HG03045 (cell line): ENCODE results near the gene KRT222.
A peak's percentile ranks its signal among the peaks of the same experiment; 100 is the strongest.

Source experiments
- ATAC-seq: cut with Tn5 transposase; IDR thresholded peaks from one replicate; pipeline ENCODE4 v1.9.1; 2021; ENCODE audit warnings: mild to moderate bottlenecking, moderate library complexity; ENCODE audit not compliant: unreplicated experiment

The KRT222 gene

DNA sequence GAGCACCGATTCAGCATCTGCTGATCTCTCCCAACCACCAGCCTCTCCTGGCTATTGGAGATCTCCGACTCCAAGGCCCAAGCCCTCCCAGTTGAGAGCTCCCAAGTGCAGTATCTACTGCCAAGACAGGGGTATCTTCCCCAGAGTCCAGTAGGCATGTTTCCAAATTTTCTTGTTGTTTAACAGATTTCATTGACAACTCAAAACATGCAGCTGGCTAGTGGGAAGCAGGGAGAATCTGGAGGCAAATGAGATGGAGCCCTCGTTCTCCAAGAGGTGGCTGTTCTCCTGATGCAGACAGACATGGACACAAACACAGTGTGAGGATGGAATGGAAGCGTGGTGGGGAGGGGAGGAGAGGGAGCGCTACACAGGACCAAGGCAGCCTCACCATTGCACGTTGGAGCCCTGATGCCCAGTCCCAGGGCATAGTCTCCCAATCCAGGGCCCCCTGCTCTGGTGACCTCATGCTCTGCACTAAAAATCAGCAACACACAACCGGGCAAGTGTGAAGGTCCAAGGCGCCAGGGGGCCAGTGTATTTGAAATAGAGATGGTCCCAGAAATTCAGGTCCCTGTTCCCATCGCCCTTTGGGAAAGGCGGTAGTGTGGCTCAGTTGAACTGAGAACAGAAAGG lies 49.0 kb downstream of the KRT222 start:
- no peak for ATAC-seq

- ATAC-seq = peak; percentile 54
Measured at GRCh38 chr17:40615068-40615840, 49.7 kb downstream of the KRT222 start.

DNA sequence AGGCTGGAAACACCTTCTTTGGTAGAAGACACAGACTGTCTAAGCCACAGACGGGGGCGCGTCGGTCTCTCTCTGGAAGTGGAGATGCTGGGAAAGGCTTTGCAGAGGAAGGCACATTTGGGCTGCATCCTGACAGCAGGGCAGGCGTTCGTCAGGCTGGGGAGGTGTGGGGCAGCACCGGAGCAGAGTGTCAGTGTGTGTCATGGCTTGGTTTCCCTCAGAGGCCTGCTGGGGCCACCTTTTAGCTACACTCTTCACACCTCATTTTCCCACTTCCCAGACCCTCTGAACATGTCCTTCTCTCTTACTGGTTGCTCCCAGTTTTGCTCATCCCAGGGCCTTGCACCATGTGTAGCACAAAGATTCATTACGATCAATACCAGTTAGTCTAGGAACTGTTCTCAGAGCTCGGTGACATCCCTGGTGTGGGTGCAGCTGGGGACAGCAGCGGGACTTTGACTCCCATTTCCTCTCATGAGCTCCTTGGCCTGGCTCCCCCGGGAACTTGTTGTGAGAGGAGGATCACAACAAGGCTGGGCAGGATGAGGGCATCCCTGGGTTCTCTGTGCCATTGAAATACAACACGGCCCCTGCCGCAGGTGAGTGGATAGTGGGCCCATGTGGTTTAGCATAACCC lies 50.4 kb downstream of the KRT222 start:
- no peak for ATAC-seq

- no peak for ATAC-seq
Measured at GRCh38 chr17:40613467-40614154, 51.4 kb downstream of the KRT222 start.

DNA sequence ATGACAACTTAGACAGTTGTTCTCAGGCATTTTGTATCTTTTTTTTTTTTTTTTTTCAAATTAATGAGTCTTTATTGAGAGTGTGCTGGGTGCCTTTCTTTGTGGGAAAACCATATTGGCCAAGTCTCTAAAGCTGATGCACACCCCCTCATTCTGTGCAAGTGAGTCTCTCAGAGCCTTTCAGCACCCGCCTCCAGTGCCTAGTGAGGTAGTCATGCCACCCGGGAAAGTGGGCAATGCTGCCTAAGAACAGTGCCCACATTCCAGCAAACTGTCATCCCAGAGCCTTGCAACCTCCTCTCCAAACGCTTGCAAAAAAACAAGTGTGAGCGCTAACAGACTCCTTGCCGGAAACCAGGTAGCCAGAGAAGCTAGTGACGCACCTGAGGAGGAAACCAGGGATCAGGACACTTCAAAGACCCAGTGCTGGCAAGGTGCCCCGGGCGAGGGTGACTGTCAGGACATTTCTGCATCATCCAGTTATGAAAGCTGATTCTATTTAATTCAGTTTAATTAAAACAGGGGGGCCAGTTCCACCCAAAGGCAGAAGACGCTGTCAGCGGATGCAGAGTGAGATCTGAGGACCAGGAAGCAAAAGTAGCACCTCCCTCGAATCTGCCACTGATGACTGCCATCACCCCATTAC lies 52.3 kb downstream of the KRT222 start:
- ATAC-seq = no peak

- ATAC-seq = no peak
Measured at GRCh38 chr17:40611840-40612474, 53.0 kb downstream of the KRT222 start.

GRCh38 chr17:40610359-40610758 lies 54.6 kb downstream of the KRT222 start:
- no peak for ATAC-seq

DNA sequence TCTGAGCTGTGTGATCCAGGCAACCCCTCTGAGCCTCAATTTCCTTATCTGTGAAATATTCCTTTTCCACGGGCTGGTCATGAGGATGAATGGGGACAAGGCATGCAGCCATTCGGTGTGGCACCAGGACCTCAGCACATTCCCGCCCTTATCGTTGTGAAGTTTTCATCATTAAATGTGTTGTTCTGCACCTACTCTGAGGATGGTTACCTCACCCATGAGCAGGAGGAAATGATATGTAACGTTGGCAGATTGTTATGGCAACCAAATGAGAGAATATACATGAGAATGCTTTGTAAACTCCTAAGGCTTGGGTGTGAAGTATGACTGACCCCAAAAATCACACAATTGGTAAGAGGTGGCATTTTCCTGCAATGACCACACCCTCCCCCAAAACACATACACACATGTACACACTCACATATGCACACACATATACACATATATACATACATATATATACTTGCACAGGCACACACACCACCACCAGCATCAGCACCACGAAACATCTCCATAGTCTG lies 56.9 kb downstream of the KRT222 start:
- no peak for ATAC-seq

- ATAC-seq = no peak
Measured at GRCh38 chr17:40607641-40608040, 57.3 kb downstream of the KRT222 start.

- ATAC-seq = no peak
Measured at GRCh38 chr17:40606548-40607353, 58.2 kb downstream of the KRT222 start.

DNA sequence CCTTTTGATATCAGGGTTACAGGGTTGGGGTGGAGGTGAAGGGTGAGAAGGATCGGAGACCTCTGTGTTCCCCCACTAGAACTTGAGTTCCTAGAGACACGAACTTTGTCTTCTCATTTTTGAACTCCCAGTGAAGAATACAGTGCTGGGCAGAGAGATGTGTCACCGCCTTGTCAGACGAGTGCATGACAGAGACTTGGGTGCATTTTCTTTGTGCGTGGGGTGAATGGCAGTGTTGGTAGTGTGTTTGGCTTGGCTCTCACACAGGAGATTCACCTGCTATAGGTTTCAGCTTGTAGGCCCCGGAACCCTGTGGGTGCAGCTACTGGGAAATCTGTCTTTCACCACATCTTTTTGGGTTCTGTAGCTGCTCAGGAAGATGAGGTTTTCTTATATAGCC lies 59.7 kb downstream of the KRT222 start:
- ATAC-seq = no peak
